Measurements from ENCODE around the gene JMJD4.

JMJD4 gene, protein sequence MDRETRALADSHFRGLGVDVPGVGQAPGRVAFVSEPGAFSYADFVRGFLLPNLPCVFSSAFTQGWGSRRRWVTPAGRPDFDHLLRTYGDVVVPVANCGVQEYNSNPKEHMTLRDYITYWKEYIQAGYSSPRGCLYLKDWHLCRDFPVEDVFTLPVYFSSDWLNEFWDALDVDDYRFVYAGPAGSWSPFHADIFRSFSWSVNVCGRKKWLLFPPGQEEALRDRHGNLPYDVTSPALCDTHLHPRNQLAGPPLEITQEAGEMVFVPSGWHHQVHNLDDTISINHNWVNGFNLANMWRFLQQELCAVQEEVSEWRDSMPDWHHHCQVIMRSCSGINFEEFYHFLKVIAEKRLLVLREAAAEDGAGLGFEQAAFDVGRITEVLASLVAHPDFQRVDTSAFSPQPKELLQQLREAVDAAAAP

DNA sequence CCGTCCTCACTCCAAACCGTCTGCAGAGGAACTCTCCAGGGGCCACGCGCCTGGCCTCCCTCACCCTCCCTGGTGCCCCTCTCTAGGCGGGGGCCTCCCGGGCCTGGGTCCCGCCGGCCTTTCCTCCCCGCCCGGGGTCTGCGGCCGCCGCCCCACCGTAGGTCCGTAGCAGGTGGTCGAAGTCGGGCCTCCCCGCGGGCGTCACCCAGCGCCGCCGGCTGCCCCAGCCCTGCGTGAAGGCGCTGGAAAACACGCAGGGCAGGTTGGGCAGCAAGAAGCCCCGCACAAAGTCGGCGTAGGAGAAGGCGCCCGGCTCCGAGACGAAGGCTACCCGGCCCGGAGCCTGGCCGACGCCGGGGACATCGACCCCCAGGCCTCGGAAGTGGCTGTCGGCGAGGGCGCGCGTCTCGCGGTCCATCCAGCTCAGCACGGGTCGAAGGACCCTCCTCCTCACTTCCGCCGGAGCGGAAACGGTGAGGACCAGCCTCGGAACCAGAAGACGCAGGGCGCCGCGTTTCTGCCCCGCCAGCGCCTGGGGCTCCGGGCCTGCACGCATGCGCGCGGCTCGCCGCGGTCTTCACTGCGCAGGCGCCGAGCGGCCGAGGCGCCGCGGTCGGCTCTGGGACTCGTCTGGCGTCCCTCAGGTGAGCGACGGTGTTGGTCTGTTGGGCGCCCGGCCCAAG, at the start of gene JMJD4, which contains the start of gene SNAP47:
TSS of gene JMJD4 (minus strand) at position 447 of the 683 bp plus-strand sequence. CDS start at position 418, 29 bp downstream.
TSS of gene SNAP47 (plus strand) at position 580 of the 683 bp plus-strand sequence. CDS start 12,302 bp downstream, outside the sequence.
- peak; percentile 72 to 86 for DNase-seq (ENCODE audit: low read depth in 2 of 2, low spot score in 1 of 2)

DNA sequence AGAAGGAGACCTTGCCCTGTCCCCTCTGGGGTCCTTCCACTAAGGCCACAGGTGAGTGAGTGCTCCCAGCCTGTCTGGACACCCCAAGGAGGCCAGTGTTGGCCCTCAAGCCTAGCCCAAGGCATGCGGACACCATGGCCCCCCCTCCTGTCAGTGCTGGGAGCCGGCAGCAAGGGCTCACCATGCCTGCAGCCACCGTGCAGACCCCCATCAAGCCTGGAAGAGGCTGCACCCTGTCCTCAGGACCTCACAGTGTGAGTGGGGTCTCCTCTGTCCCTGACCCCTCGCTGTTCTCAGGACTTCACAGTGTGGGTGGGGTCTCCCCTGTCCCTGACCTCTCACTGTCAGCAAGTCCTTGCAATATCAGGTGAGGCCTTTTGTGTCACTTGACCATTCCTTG, 47.1 kb upstream of the JMJD4 start:
- no peak for DNase-seq (ENCODE audit: low read depth in 2 of 2, low spot score in 1 of 2)

DNA sequence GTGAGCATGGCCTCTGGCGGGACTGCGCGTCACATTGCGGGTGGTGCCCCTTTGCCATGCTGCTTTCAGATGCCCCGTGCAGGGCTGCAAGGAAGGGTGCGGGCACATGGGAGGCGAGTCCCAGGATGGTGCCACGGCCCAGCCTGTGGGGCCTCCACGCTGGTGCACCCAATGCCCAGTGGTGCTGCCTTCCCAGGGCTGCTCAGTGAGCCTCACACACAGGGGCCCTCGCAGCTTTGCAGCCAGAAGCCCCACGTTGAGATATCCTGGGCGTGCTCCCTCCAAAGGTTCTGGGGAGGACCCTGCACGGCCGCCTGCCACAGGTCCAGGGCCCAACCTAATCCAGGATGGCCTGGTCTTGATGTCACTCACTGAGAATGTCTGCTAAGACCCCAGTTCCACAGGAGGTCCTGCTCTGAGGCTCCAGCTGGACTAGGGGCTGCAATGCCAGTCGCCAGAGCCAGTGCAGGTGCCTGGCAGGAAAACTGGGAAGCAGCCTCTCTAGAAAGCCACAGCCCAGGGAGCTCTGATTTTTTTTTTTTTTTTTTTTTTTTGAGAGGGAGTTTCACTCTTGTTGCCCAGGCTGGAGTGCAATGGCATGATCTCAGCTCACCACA, 46.3 kb upstream of the JMJD4 start:
- DNase-seq (ENCODE audit: low read depth in 2 of 2, low spot score in 1 of 2) = no peak

DNA sequence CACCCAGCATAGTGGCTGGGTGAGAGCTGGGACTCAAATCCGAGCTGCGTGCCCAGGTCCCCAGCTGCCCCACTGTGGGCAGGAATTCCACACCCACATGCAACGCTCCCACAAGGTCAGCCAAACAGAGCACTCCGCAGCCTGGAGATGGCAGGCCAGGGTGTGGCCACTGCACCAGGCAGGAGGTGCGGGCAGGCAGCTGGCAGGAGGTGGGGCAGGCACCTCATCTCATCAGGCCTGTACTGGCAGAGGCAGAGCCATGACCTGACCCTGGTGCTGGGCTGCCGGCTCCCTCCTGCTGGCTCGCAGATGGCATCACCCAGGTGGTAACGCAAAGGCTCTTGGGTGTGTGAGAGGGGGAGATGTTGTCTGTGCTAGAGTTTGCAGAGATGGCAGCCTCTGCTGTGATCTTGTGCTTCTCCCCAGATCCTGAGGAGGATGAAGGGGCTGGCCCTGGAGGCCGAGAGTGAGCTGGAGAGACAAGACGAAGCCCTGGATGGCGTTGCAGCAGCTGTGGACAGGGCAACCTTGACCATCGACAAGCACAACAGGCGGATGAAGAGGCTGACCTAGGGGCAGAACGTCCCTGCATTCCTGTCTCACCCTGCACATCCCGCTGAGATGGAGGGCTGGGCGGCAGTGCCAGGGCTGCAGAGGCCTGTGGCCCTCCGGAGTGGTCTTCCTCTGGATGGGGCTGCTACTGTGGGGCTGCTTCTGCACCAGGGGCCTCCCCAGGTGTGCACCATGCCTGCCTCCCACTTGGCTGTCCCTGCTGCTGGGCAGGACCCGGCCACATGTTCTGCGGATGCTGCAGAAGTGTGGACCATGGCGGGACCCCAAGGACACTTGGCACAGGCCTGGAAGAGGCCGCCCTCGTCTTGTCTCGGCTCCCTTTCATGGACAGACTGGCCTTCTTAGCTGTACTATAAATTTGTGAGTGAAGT, 45.3 kb upstream of the JMJD4 start:
- no peak for DNase-seq (ENCODE audit: low read depth in 2 of 2, low spot score in 1 of 2)

DNA sequence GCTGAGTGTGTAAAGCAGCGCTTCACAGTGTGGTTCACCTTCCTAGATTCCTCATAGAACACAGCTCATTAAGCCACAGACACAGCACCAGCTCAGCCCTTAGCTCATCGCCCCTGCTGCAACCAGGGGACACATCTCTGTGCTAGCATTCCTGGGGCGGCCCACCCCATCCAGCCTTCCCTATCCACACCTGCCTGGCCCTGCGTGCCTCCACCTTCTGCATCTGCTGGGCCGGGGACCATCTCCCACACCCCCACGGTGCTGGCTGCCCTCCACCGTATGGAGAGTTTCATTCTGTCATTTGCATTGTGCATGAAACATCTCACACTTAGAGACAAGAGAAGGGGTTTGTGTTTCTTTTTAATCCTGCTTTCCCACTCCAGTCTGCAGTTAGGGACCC, 44.6 kb upstream of the JMJD4 start:
- DNase-seq (ENCODE audit: low read depth in 2 of 2, low spot score in 1 of 2) = no peak

DNA sequence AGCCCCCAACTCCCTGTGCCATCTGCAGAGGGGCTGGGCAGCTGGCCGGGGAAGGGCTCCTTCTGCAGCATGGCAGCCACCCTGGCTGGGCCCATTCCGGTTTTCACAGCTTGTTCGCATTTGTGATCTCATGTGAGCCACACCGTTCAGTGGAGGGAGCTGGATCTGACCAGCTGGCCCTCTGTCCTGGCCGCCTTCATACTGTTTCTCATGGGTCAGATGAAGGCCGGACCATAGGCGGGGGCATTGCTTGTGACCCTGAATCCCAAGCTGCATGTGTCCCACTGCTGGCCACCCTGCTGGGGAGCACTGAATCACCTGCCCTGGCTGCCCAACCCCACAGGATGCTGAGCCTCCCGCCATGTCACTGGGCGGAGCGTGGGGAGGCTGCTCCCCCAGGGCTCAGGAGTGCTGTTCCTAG, 43.9 kb upstream of the JMJD4 start:
- DNase-seq (ENCODE audit: low read depth in 2 of 2, low spot score in 1 of 2) = no peak

DNA sequence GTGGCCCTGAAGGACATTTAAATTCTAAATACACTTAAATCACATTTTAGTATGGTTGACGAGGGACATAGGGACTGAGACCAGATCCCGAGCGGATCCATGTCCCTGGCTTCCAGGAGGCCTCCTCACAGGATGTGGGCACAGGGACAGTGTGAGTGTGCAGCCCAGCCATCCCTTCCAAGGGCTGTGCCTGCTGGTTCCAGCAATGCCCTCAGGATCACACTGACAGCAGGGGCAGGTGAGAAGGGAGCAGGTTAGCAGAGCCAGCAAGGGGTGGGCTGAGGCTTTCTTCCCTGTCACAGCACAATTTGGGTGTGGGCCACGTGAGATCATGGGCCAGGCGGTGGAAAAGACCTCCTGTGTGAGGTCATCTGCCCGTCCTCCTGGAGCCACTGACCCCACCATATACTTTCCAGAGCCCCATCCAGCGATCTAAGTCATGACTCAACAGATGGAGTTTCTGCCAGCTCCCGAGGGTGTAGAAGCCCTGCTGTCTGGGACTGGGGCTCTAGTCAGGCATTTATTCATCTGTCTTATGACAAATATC, 43.4 kb upstream of the JMJD4 start:
- DNase-seq (ENCODE audit: low read depth in 2 of 2, low spot score in 1 of 2) = no peak

DNA sequence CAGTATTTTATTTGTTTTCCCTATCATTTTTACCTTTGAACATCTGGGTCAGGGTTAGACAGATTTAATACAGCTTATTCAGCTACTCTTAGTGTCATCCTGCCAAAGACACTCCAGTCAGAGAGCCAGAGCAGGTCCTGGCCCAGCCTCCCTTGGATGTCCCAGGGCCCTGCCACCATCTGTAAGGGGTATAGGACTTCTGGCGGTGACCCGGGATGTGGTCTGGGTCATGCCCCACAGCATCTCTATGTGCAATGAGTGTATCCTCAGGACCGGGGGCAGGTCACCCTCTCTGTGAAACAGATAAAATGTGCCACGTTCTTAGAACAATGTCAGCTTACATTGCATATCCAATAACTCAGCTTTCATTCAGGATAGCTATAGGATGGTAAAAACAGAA, 42.5 kb upstream of the JMJD4 start:
- no peak for DNase-seq (ENCODE audit: low read depth in 2 of 2, low spot score in 1 of 2)

DNA sequence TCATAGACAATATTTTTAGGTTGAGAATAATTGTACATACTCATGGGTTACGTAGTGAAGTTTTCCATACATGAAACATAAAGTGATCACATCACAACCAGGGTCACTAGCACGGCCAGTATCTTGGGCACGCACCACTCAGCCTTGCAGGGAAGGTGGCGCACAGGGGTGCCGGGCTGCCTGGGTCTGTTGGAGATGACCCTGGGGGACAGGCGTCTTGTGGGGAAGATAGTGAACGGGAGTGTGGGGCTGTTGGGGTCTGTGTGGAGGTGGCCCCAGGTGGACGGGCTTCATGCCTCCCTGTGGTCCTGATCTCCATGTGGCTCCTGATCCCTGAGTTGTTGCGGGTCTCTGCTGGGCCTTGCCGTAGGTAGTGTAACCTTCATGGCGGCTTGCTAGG, 42.1 kb upstream of the JMJD4 start:
- no peak for DNase-seq (ENCODE audit: low read depth in 2 of 2, low spot score in 1 of 2)

DNA sequence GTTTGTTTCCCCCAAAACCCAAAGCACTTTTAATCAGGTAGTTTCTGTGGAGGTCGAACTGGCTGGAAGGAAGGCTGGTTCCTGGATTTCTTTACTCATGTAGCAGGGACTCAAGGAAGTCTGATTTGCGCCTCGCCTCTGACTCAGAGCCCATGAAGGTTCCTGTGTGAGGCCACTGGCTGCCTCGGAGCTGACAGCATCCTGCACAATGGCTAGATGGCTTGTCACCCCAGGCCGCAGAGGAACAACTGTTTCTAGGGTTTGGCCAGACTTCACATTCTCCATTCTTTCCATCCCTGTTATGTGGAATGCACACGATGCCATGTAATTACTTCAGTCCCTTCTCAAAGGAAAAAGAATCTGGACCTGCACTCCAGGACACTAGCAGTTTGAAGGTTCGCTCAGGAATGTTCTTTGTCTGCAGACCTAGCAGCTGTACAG, 41.2 kb upstream of the JMJD4 start:
- no peak for DNase-seq (ENCODE audit: low read depth in 2 of 2, low spot score in 1 of 2)

DNA sequence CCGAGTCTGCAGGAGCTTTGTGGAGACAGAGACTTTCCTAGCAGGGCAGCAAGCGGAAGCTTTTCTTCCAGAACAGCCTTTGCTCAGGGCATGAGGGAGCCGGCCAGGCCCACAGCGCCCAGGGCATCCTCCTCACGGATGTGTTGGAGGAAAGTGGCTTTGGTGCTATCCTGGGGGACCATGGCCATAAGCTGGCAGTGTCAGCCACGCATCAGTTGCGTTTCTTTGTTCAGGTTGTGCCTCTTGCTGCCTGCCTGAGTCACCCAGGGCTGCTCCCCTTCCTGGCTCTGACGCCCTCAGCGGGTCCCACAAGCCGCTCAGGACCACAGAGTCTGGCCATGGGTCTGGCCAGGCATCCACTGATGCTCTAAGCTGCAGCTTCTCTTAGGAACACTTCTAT, 40.7 kb upstream of the JMJD4 start:
- DNase-seq (ENCODE audit: low read depth in 2 of 2, low spot score in 1 of 2) = no peak

DNA sequence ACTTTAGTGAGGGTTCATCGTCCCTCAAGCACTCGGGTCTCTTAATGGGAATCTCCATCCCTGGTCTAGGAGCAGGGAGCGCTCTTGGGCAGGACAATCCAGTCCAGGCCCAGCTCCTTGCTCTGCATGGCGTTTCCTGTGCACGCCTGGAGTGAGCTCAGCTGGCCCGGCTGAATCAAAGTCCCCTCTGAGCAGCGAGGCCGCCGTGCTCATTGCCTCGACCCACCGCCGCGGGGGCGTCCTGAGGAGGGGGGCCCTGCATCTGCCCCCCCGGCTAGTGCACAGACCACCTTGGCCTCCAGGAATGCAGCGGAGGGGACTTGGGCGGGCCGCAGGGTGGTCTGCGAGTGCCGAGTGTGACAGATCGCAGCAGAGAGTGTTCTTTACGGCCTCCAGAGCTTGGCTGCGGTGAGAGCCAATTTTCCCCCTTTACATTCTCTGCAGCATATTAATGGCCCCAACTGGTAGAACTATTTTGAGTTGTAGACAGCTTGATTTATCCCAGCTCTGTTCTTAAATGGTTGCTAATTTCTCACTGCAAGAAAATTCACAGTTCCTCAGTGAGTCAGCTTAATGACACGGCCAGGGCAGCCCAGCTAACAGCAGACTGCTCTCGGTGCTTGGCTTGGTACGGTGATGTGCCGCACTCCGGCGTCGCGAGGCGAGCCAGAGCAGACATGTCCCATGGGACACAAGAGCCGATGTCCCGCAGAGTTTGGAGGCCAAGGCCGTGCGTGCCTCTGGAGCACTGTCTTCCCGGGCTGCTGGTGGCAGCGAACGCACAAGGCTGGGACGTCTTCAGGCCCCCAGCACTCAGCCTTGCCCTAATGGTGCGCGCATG, 39.9 kb upstream of the JMJD4 start:
- no peak for DNase-seq (ENCODE audit: low read depth in 2 of 2, low spot score in 1 of 2)

DNA sequence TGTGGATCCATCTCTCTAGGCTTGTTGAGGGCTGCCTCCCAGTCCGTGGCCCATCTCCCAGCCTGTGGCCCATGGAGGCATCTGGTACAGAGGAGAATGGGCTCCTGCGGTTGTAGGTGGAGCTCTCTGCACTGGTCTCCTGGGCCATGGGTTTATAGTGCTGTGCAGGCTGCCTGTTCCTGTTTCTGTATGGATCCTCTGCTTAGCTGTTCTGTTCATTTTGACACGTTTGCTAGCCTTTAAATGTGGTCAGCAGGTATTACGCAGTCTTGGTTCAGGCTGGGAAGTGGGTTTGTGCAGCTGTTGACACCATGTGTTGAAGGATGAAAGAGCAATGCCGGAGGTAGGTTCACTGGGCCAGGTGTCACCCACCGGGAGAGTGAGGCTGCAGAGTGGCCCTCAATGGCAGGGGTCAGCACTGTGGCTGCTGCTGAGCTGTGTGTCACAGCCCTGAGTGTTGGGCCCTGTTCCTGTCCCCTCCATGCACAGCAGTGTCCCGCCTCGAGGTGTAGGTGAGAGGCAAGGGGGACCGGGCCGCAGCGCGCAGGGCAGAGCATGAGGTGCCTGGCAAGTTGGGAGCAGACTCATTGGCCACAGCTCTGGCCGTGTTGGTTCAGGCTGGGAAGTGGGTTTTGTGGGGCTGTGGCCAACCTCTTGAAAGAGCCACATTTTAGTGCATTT, 39.1 kb upstream of the JMJD4 start:
- DNase-seq (ENCODE audit: low read depth in 2 of 2, low spot score in 1 of 2) = no peak

DNA sequence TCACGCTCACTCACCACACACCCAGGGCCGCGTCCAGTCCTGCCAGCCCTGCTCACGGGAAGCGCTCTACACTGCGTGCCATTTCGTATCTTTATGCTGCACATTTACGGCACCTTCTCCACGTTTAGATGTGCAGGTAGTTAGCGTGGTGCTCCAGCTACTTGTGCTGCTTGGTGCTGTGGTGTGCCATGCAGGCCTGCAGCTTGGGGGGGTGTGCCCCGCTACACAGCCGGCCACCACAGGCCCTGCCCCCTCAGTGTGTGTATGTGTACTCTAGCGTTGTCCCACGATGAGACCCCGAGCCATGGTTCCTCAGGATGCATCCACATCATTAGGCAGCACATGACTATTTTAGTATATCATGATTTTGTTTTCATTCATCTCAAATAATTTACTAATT, 38.5 kb upstream of the JMJD4 start:
- DNase-seq (ENCODE audit: low read depth in 2 of 2, low spot score in 1 of 2) = no peak

DNA sequence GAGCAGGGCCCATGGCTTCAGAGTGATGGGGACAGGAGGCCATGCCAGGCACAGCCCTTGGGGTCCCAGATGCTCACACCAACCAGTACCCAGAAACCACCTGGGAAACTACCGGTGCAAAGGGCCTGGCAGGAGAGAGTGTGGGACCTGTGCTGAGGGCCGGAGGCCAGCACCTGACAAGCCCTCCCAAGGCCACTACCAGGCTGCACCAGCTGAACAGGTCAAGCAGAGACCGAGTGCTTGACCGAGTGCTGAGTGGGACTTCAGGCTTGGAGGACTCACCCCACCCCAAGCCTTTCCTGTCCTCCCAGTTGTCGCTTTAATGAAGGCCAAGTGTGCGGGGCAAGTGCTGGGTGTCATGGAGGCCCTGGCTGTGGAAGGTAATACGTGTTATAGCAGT, 36.7 kb upstream of the JMJD4 start:
- no peak for DNase-seq (ENCODE audit: low read depth in 2 of 2, low spot score in 1 of 2)

DNA sequence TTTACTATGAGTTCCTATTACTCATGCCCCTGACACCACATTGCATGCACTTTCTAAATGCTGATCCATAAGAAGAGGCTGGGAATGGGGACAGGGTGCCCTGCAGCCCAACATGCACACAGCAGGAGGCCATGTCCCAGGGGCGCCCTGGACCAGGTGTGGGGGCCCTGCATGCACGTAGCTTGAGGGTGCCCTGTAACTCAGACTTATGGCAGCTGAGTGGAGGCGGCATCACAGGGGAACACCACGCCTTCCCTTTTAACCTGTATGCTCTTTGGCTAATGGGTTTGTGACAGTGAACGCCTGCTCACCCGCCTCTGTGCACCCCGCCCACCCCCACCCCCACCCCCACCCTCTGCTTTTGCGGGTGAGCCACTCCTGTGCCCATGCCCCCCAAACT, 36.2 kb upstream of the JMJD4 start:
- DNase-seq (ENCODE audit: low read depth in 2 of 2, low spot score in 1 of 2) = no peak

DNA sequence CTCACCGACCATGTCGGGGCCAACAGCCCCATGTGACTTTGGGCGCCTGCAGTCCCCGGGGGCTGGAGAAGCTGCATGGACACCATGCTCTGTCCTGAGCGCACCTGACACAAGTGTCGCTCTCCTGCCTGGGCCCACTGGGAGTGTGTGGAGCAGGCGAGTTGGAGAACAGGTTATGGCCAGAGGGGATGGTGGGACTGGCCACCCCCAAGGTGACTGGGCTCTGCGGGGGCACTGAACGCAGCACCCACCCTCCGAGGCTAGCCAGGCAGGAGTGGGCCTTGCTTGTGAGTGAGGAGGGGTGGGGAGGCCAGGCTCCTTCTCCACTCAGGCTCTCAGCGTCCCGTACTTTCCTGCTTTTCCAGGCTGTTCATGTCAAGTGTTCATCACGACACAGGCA, 35.7 kb upstream of the JMJD4 start:
- DNase-seq (ENCODE audit: low read depth in 2 of 2, low spot score in 1 of 2) = no peak

DNA sequence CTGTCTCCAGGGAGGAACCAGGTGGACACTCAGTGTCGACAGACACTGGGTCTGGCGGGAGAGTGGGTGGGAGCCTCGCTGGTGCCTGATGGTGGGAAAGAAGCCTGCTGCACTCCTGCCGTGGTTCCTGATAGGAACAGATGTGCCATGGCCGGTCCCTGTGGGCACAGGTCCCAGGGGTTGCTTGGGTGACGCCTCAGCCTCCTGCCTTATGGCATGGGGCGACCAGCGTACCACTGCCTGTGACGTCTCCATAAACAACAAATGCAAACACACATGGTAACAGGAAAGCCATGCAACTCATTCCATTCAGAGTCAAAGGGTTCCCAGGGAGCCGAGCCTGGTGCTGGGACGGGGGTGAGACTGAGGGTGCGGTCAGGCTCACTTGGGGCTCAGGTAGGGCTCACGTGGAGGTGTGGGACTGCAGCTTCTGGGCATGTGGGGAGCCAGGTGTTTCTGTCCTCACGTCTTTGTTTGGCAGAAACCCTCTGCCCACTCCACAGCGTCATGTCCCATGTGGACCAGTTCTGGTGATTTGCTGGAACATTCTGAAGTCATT, 34.9 kb upstream of the JMJD4 start:
- DNase-seq (ENCODE audit: low read depth in 2 of 2, low spot score in 1 of 2) = no peak

Data from stimulated activated CD8-positive, alpha-beta memory T cell treated with anti-CD3 and anti-CD28 coated beads, Interleukin-4, amount 100 ng/mL, for 1 hour (primary cell).